ENCODE results near the gene C10orf62.

Gene C10orf62

GRCh38 chr10:97590748-97591495, 1.4 kb downstream of the C10orf62 start:
- Histone ChIP-seq H3K9me3 (ENCODE audit: insufficient read depth, low read depth, low read length) (no peaks in the 10 kb centered on the region), H3K27me3 (ENCODE audit: insufficient read depth, low read length) (no peaks in the 10 kb centered on the region)
- WGBS: 89% methylated on average over 5 of the region's 5 CpGs

GRCh38 chr10:97593421-97593820, 3.9 kb downstream of the C10orf62 start:
- no peak overlapping the region for H3K9ac ChIP-seq (ENCODE audit: low read depth, low read length)
- no peaks in the 10 kb centered on the region for H3K4me1 ChIP-seq (ENCODE audit: insufficient read depth, low read length)
- no peak overlapping the region for H3K27ac ChIP-seq (ENCODE audit: low read depth, low read length)
- no peak overlapping the region for H3K4me3 ChIP-seq (ENCODE audit: low read length)
- H3K9me3 ChIP-seq (ENCODE audit: insufficient read depth, low read depth, low read length): no peaks in the 10 kb centered on the region
- 87% methylated on average over 4 of the region's 4 CpGs for WGBS
- H3K36me3 ChIP-seq (ENCODE audit: insufficient read depth, low read length): no peaks in the 10 kb centered on the region
- H3K27me3 ChIP-seq (ENCODE audit: insufficient read depth, low read length): no peaks in the 10 kb centered on the region

More at GRCh38 chr10:97590748-97591495, 1.4 kb downstream of the C10orf62 start:
- Histone ChIP-seq H3K9ac (ENCODE audit: low read depth, low read length) (no peak overlapping the region), H3K27ac (ENCODE audit: low read depth, low read length) (no peak overlapping the region), H3K4me1 (ENCODE audit: insufficient read depth, low read length) (no peaks in the 10 kb centered on the region), H3K36me3 (ENCODE audit: insufficient read depth, low read length) (no peaks in the 10 kb centered on the region), H3K4me3 (ENCODE audit: low read length) (no peak overlapping the region)

- Histone ChIP-seq H3K4me1 (ENCODE audit: insufficient read depth, low read length) (no peaks in the 10 kb centered on the region), H3K4me3 (ENCODE audit: low read length) (no peak overlapping the region), H3K9me3 (ENCODE audit: insufficient read depth, low read depth, low read length) (no peaks in the 10 kb centered on the region), H3K36me3 (ENCODE audit: insufficient read depth, low read length) (no peaks in the 10 kb centered on the region), H3K27me3 (ENCODE audit: insufficient read depth, low read length) (no peaks in the 10 kb centered on the region), H3K9ac (ENCODE audit: low read depth, low read length) (no peak overlapping the region), H3K27ac (ENCODE audit: low read depth, low read length) (no peak overlapping the region)
- 86% methylated on average over 10 of the region's 10 CpGs for WGBS
These were observed 6.9 kb downstream of the C10orf62 start for GRCh38 chr10:97596101-97597082.

GRCh38 chr10:97597778-97598177, 8.3 kb downstream of the C10orf62 start:
- 92% methylated on average over 2 of the region's 2 CpGs for WGBS
- H3K9me3 ChIP-seq (ENCODE audit: insufficient read depth, low read depth, low read length): no peaks in the 10 kb centered on the region
- H3K4me3 ChIP-seq (ENCODE audit: low read length): no peak overlapping the region
- H3K36me3 ChIP-seq (ENCODE audit: insufficient read depth, low read length): no peaks in the 10 kb centered on the region
- no peaks in the 10 kb centered on the region for H3K27me3 ChIP-seq (ENCODE audit: insufficient read depth, low read length)
- H3K27ac ChIP-seq (ENCODE audit: low read depth, low read length): no peak overlapping the region
- H3K4me1 ChIP-seq (ENCODE audit: insufficient read depth, low read length): no peaks in the 10 kb centered on the region
- H3K9ac ChIP-seq (ENCODE audit: low read depth, low read length): no peak overlapping the region

GRCh38 chr10:97598407-97599271, 9.1 kb downstream of the C10orf62 start:
- Histone ChIP-seq H3K4me3 (ENCODE audit: low read length) (no peak overlapping the region), H3K9ac (ENCODE audit: low read depth, low read length) (no peak overlapping the region)
- 96% methylated on average over 19 of the region's 19 CpGs for WGBS

DNA sequence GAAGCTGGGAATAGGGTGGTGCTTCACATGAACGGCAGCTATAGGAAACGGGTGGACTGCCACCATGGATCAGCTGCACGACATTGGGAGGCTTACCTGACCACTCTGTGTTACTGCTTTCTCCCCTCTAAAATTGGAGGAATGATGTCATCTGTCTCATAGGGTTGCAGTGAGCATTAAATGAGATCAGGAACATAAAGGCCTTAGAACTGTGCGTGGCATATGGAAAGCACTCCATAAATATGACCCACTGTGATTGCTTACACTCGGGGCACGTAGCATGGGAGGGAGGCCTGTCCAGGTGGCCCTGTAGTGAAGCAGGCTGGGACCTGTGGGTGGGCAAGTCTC, 9.7 kb downstream of the C10orf62 start:
- H3K36me3 ChIP-seq (ENCODE audit: insufficient read depth, low read length): no peaks in the 10 kb centered on the region
- WGBS: 91% methylated on average over 6 of the region's 6 CpGs
- H3K27me3 ChIP-seq (ENCODE audit: insufficient read depth, low read length): no peaks in the 10 kb centered on the region
- no peak overlapping the region for H3K9ac ChIP-seq (ENCODE audit: low read depth, low read length)
- no peaks in the 10 kb centered on the region for H3K4me1 ChIP-seq (ENCODE audit: insufficient read depth, low read length)
- H3K27ac ChIP-seq (ENCODE audit: low read depth, low read length): no peak overlapping the region
- H3K4me3 ChIP-seq (ENCODE audit: low read length): no peak overlapping the region
- no peaks in the 10 kb centered on the region for H3K9me3 ChIP-seq (ENCODE audit: insufficient read depth, low read depth, low read length)

More at GRCh38 chr10:97598407-97599271, 9.1 kb downstream of the C10orf62 start:
- H3K36me3 ChIP-seq (ENCODE audit: insufficient read depth, low read length): no peaks in the 10 kb centered on the region
- H3K9me3 ChIP-seq (ENCODE audit: insufficient read depth, low read depth, low read length): no peaks in the 10 kb centered on the region
- no peaks in the 10 kb centered on the region for H3K27me3 ChIP-seq (ENCODE audit: insufficient read depth, low read length)
- no peaks in the 10 kb centered on the region for H3K4me1 ChIP-seq (ENCODE audit: insufficient read depth, low read length)
- no peak overlapping the region for H3K27ac ChIP-seq (ENCODE audit: low read depth, low read length)

DNA sequence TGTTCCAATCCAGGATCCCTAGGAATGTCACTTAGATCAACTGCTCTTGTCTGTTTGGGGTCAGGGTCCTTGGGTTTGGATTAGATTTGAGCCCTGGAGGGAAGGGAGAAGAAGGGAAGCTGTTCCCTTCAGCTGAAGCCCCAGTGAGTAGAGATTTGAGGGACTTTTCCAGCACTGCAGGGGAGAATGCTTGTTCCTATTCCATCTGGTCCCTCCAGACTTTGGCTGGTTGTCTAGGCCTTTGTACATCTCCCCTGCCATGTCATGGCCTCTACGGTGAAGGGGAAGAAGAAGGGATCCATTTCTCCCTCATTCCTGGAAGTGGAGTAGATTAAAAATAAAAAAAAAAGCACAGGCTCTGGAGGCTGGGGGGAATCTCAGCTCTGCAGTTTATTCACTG, 11.1 kb downstream of the C10orf62 start:
- 100% methylated on average over 1 of the region's 1 CpG for WGBS
- Histone ChIP-seq H3K27ac (ENCODE audit: low read depth, low read length) (no peak overlapping the region), H3K4me1 (ENCODE audit: insufficient read depth, low read length) (no peaks in the 10 kb centered on the region), H3K27me3 (ENCODE audit: insufficient read depth, low read length) (no peaks in the 10 kb centered on the region), H3K36me3 (ENCODE audit: insufficient read depth, low read length) (no peaks in the 10 kb centered on the region), H3K9ac (ENCODE audit: low read depth, low read length) (no peak overlapping the region), H3K9me3 (ENCODE audit: insufficient read depth, low read depth, low read length) (no peaks in the 10 kb centered on the region), H3K4me3 (ENCODE audit: low read length) (no peak overlapping the region)

DNA sequence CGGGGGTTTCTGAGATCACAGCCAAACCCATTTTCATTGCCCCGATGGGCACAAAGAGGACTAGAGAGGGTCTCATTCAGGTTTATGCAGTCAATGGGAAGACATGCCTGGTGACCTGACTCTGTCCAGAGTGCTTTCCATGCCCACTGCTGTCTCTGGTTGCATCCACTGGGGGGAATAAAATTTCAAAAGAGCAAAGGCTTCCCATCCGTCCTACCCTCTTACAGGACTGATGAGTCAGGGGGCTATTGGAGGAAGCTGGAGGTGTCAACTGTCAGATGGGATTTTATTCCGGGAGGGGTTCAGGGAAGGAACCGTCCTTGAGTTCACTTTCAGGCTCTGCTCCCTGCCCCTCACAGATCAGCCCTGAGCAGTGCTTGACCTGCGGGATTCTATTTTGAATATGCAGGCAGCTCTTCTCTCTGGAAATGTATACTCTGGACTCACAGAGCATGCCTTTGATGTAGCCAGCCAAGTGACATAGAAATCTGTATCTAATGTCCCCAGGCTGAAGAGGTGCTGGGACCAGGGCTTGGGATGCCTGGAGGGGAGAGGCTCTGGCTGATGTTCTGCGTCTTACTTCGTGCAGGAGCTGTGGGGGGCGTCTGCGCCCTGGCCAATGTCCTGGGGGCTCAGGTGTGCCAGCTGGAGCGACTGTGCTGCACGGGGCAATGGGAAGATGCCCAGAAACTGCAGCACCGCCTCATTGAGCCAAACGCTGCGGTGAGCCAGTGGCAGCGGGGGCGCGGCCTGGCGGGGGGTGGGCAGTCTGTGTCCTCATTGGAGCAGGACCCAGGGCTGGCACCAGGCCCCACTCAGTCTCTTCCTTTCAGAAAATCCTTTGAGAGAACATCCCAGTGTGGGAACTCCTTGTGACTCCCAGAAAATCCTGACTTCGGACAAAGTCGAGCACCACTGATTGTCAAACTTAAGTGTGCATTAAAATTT, 12.0 kb downstream of the C10orf62 start:
- Histone ChIP-seq H3K27me3 (ENCODE audit: insufficient read depth, low read length) (no peaks in the 10 kb centered on the region), H3K4me3 (ENCODE audit: low read length) (no peak overlapping the region), H3K27ac (ENCODE audit: low read depth, low read length) (no peak overlapping the region), H3K4me1 (ENCODE audit: insufficient read depth, low read length) (no peaks in the 10 kb centered on the region), H3K9ac (ENCODE audit: low read depth, low read length) (no peak overlapping the region), H3K36me3 (ENCODE audit: insufficient read depth, low read length) (no peaks in the 10 kb centered on the region), H3K9me3 (ENCODE audit: insufficient read depth, low read depth, low read length) (no peaks in the 10 kb centered on the region)
- WGBS: 84% methylated on average over 21 of the region's 21 CpGs

- 96% methylated on average over 5 of the region's 5 CpGs for WGBS
These were observed 17.6 kb downstream of the C10orf62 start for GRCh38 chr10:97607095-97607636.

More at GRCh38 chr10:97607095-97607636, 17.6 kb downstream of the C10orf62 start:
- Histone ChIP-seq H3K27ac (ENCODE audit: low read depth, low read length) (no peak overlapping the region), H3K4me1 (ENCODE audit: insufficient read depth, low read length) (peaks cover 6% of the 10 kb centered on the region; the same call in 1 of the 2 replicates), H3K36me3 (ENCODE audit: insufficient read depth, low read length) (no peaks in the 10 kb centered on the region), H3K9me3 (ENCODE audit: insufficient read depth, low read depth, low read length) (no peaks in the 10 kb centered on the region), H3K27me3 (ENCODE audit: insufficient read depth, low read length) (no peaks in the 10 kb centered on the region), H3K9ac (ENCODE audit: low read depth, low read length) (no peak overlapping the region), H3K4me3 (ENCODE audit: low read length) (no peak overlapping the region)

Measured in HUES64 (cell line).